ENCODE data around the gene KYAT1.

Gene KYAT1

DNA sequence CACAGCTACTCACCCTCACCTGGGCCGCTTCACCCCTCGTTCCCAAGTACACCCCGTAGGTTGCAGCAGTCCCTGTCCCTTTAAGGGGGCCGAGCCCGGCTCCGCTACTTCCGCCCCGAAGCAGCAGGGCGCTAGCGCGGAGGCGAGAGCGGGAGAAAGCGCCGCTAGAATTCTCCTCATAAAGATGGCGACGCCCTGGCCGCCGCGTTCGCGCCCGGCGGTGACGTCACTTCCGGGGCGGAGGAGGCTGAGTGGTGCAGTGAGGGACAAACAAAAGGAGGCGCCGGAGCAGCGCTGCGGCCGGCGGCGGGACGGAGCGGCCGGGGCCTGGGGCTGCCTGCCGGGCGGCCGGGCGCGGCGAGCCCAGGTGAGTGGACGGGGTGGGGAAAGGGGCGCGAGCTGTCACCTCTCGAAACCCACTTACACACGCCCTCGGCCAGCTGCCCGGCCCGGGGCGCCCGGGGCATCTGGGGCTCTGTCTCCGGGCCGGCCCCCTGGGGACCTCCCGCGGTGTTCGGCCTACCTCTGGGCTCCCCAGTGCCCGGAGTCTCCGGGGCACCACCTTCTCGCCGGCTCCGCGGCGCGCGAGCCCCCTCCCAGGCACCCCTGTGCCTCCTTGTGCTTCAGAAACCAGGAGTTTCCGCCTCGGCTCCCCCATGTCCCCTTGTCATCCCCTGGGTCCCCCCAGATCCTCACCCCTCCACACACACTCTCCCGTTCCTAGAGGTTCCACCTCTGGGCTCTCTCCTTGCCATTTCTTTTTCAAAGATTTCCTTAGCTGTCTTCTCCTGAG lies at the start of gene KYAT1, which contains the start of gene LRRC8A:
Gene KYAT1, minus strand, starts transcription at position 67 of the 793 bp plus-strand sequence. CDS start 36,545 bp downstream, outside the sequence.
Gene LRRC8A, plus strand, starts transcription at position 250 of the 793 bp plus-strand sequence. CDS start 25,032 bp downstream, outside the sequence.
- peak; percentile 97 for DNase-seq

GRCh38 chr9:128929560-128929959 lies 47.8 kb upstream of the KYAT1 start:
- no peak for DNase-seq

GRCh38 chr9:128928624-128929023 lies 46.9 kb upstream of the KYAT1 start:
- DNase-seq = no peak

DNA sequence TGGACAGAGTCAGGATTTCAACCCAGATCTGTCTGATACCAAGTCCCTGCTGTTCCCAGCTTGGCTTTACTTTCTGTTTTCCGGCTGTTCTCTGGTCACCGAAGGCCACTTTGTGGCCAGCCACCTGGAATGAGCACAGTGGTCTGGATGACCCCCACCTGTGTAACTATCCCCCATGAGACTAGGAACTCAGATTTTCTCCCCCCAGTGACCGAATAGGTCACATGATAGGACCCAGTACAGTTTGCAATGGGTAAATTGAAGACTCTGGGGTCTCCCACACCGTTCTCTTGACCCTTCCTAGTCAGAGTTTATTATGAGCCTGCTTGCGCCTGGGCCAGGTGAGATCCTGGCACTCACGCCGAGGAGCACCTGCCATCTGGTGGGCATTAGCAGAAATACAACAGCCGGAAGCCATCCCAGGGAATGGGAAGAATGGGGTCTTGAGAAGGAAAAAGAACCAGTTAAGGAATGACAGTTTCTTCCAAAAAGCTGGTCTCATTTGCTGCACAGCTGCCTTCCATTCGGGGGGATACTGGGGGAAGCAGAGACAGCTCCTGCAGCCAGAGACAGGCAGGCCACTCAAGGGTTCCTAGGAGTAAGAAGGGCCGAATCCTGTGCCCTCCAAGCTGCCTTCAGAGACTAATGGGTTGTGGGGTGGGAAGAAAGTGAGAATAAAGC lies 46.1 kb upstream of the KYAT1 start:
- peak; percentile 48 for DNase-seq

- no peak for DNase-seq
Observed at GRCh38 chr9:128923493-128923883, 41.7 kb upstream of the KYAT1 start.

DNA sequence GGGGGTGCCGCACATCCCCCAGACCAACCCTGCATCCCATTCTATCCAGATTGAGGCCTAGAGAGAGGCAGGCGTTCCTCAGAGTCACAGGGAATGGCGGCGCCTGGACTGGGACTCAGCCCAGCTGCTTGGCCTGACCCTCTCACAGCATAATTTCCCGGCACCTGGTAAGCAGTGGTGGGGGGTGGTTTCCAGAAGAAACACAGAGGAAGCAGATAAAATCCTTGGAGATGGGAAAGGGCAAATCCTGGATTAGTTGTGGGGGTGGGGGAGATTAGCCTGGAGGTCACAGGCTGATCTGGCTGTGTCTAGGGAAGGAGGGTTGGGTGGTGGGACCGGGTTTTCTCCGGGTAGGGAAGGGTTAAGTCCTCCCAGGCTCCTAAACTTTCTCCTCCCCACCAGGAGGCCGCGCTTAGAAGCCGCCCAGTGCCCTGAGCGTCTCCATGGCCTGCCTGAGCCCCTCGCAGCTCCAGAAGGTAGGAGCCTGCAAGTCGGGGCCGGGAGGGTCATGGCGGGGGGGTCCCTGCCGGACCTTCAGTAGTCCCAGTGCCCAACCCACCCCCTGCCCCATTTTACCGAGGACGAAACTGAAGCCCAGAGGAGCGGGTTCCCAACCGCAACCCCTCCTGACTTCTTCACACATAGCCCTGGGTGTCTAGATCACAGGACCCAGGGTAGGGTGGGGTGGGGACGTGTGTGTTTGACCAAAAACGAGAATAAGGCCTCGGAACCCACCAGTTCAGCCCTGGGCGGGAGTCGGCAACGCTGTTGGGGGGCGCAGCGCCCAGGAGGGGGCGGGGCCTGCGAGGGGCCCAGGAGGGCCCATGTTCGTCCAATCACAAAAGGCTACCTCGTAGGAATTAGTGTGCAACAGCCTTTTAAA lies 40.4 kb upstream of the KYAT1 start:
- DNase-seq = no peak

GRCh38 chr9:128920381-128921058 lies 38.8 kb upstream of the KYAT1 start, which contains the start of gene PHYHD1:
TSS of gene PHYHD1 (plus strand) at chr9:128920982. CDS start at chr9:128922324, 1,342 bp downstream.
- DNase-seq = peak; percentile 84

DNA sequence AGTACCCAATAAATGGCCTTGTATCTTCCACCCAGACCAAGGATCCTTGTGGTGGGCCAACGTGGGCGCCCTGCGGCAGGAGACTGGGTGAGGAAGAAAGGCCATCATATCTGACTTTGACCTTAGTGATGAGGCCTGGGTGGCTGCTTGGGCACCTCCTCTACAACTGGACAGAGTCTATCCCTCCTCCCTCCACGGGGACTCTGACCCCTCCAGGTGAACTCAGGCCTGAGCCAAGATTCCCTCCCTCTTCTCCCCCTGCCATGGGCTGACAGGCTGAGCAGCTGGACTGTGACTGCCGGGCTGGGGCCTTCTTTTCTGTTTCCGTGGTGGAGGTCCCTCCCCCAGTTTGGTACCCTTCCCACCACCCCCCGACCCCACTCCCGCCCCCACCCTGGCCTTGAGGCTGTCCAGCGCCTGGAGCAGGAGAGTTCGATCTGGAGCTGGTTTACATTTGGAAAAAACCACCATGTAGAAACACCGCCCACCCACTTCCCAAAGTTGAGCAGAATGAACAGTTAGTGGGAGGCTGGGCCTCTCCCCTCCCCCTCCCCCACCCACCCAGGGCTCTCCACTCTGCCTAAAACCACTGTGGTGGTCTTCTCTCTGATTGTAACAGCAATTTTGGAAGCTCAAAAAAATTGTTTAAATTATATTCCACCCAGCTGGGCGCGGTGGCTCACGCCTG lies 37.8 kb upstream of the KYAT1 start:
- DNase-seq = no peak

DNA sequence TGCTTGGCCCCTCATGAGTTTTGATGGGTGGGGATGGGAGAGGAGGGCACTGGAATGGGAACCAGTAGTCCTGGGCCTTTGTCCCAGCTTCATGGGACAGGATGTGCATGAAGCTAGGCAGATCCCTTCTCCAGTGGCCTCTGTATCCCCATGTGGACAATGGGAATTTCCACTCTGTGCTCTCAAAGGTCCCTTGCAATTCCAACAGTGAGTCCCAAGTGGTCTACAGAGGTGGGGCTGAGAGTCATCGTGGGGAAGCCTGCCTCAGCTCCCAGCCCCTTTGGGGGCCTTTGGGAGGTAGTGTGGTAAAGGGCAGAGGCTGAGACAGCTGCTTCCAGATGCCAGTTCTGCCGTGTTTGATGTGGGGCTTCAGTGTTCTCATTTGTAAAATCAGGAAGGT lies 37.2 kb upstream of the KYAT1 start:
- no peak for DNase-seq

- peak; percentile 78 for DNase-seq
Observed at GRCh38 chr9:128917151-128917849, 35.5 kb upstream of the KYAT1 start.

GRCh38 chr9:128916745-128917144 lies 35.0 kb upstream of the KYAT1 start:
- DNase-seq = no peak

DNA sequence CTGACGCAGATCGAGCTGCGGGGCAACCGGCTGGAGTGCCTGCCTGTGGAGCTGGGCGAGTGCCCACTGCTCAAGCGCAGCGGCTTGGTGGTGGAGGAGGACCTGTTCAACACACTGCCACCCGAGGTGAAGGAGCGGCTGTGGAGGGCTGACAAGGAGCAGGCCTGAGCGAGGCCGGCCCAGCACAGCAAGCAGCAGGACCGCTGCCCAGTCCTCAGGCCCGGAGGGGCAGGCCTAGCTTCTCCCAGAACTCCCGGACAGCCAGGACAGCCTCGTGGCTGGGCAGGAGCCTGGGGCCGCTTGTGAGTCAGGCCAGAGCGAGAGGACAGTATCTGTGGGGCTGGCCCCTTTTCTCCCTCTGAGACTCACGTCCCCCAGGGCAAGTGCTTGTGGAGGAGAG lies 34.5 kb upstream of the KYAT1 start:
- DNase-seq = no peak

DNA sequence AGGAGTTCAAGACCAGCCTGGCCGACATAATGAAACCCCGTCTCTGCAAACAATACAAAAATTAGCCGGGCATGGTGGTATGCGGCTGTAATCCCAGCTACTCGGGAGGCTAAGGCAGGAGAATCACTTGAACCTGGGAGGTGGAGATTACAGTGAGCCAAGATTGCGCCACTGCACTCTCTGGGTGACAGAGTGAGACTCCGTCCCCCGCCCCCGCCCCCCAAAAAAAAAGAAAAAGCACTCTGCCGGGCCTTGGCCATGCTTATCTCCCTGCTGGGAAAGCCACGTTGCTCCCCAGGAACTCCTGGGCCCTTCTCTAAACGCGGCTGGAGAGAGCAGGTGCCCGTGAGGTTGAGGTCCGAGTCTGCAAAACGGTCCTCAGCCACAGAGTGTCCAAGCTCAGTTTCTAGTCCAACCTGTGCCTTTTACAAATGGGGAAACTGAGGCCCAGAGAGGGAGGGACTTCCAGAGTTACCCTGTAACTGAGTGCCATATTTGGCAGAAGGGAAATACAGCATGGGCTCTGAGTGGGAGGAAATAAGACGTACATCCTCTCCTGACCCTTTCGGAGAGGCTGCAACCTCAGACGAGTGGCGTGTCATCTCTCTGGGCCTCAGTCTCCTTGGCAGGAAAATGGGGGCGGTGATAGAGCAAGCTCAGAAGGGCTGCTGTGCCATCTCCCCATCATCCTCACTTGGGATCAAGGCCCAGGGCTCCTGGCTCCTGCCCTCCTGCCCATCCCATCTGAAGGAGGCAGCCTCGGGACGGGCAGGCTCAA lies 32.4 kb upstream of the KYAT1 start:
- DNase-seq = no peak

GRCh38 chr9:128913048-128913900 lies 31.5 kb upstream of the KYAT1 start:
- no peak for DNase-seq

- DNase-seq = no peak
Observed at GRCh38 chr9:128912270-128912853, 30.6 kb upstream of the KYAT1 start.

- no peak for DNase-seq
Observed at GRCh38 chr9:128911529-128912035, 29.8 kb upstream of the KYAT1 start.

DNA sequence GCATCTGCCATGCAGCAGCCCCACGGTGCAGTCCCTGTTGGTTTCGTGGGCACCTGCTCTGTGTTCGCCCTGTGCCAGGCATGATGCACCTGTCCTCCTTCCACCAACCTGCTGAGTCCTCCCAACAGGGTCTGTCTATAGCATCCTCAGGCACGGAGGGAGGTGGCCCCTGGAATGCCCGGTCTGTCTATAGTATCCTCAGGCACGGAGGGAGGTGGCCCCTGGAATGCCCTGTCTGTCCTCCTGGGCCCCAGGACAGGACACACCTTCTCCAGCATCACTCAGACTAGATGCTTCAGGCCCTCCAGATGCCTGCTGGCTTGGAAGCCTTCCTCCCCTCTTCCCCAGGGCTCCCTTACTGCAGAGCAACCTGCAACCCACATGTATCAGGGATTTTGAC lies 29.2 kb upstream of the KYAT1 start:
- DNase-seq = no peak

GRCh38 chr9:128909859-128910258 lies 28.1 kb upstream of the KYAT1 start:
- no peak for DNase-seq

- no peak for DNase-seq
Observed at GRCh38 chr9:128908372-128908771, 26.6 kb upstream of the KYAT1 start.

All from midbrain (tissue), 1 donor.